Measurements from ENCODE around the gene GSS. TPM values are rescaled to one million over a fixed set of nuclear protein-coding genes. Genes with fewer than 3 reads are reported as not detected.
A peak's percentile ranks its signal among the peaks of the same experiment; 100 is the strongest.

The GSS gene
- total RNA-seq, 4 donors from 2014 or later = 58.0 to 95.6 (median 84.6) TPM

DNA sequence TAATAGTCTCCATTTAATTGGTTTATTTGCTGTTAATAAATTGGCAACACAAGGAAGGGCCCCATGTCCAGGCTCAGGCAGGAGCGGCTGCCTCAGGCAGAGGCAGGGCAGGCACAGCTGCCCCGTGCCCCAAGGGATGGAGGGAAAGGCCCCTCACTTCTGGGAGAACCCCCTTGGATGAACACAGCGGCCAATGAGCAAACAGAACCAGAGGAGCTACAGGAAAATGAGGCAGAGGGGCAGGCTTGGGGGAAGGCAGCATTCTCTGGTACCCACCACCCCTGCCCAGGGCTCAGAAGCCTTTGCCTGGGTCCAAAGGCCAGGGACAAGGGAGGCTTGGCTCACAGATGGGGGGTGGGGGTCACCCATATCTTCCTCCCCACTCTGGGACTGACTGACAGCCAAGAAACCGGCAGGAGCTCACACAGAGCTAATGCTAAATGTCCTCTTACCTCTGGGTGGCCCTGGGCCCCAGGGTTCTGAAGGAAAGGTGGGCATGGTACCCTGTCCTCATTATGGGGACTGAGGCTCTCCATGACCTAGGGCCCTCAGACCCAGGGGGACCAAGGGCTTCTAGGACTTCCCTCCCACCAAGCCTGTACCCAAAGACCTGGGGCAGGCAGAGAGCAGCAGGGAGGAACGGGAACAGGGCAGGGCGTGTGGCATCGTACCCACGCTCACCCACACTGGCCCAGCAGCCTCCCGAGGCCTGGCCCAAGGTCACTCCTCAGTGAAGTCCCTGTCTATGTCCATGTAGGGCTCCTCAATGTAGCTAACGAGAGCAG is 47.0 kb upstream of the GSS start:
- no peaks in the 10 kb centered on the region for H3K9me3 ChIP-seq
- H3K4me3 ChIP-seq = no peak overlapping the region
- TF ChIP-seq CTCF (IDR thresholded peaks at IDR 0.05) = no peak
- H3K27ac ChIP-seq = no peak overlapping the region
- H3K4me1 ChIP-seq = peaks cover 0 to 6% (median 0%) of the 10 kb centered on the region in 4 donors
- DNase-seq = peak in 1 of 3 donors; percentile 34
- H3K36me3 ChIP-seq = peaks cover 0 to 95% (median 0%) of the 10 kb centered on the region in 3 donors
- H3K27me3 ChIP-seq = no peaks in the 10 kb centered on the region

- H3K36me3 ChIP-seq = peaks cover 0 to 87% (median 0%) of the 10 kb centered on the region in 3 donors
- H3K4me3 ChIP-seq = no peak overlapping the region
- H3K27ac ChIP-seq = no peak overlapping the region
- H3K4me1 ChIP-seq = peaks cover 0 to 9% (median 0%) of the 10 kb centered on the region in 4 donors
- H3K9me3 ChIP-seq = no peaks in the 10 kb centered on the region
- peak in 3 of 6 experiments; percentile 41 to 45 (median 41) for TF ChIP-seq CTCF (IDR thresholded peaks at IDR 0.05)
- TF ChIP-seq POLR2A (IDR thresholded peaks at IDR 0.05) = no peak
- no peak for DNase-seq
- no peaks in the 10 kb centered on the region for H3K27me3 ChIP-seq
Observed at GRCh38 chr20:35001596-35002362, 46.2 kb upstream of the GSS start.

- H3K4me3 ChIP-seq = no peak overlapping the region
- no peak for DNase-seq
- peaks cover 0 to 9% (median 0%) of the 10 kb centered on the region in 4 donors for H3K4me1 ChIP-seq
- H3K36me3 ChIP-seq = peaks cover 0 to 85% (median 0%) of the 10 kb centered on the region in 3 donors
- no peaks in the 10 kb centered on the region for H3K9me3 ChIP-seq
- no peak overlapping the region for H3K27ac ChIP-seq
- no peaks in the 10 kb centered on the region for H3K27me3 ChIP-seq
- TF ChIP-seq POLR2A (IDR thresholded peaks at IDR 0.05) = no peak
- TF ChIP-seq CTCF (IDR thresholded peaks at IDR 0.05) = no peak
Observed at GRCh38 chr20:35000922-35001595, 45.5 kb upstream of the GSS start.

GRCh38 chr20:35000311-35000921 is 44.8 kb upstream of the GSS start:
- TF ChIP-seq CTCF (IDR thresholded peaks at IDR 0.05) = no peak
- no peak for TF ChIP-seq POLR2A (IDR thresholded peaks at IDR 0.05)
- Histone ChIP-seq H3K9me3 (no peaks in the 10 kb centered on the region), H3K4me3 (no peak overlapping the region), H3K27me3 (no peaks in the 10 kb centered on the region), H3K27ac (no peak overlapping the region), H3K36me3 (peaks cover 0 to 85% (median 0%) of the 10 kb centered on the region in 3 donors), H3K4me1 (peaks cover 0 to 12% (median 0%) of the 10 kb centered on the region in 4 donors)
- no peak for DNase-seq

DNA sequence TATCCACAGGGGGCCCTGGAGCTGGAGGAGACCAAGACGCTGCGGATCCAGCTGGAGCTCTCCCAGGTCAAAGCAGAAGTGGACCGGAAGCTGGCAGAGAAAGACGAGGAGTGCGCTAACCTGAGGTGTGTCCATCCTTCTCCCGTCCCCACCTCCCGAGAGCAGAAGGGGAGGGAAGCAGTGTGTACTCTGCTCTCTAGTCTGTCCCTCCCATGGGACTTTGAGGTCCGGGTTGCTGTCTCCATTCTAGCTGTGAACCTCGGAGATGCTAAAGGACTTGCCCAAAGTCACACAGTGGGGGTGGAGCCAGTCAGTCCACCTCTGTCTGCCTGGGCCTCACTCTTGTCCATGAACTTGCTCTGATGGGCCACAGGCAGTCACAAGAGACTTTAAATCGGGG is 44.2 kb upstream of the GSS start:
- Histone ChIP-seq H3K4me3 (no peak overlapping the region), H3K9me3 (no peaks in the 10 kb centered on the region), H3K27me3 (no peaks in the 10 kb centered on the region), H3K4me1 (peaks cover 0 to 14% (median 0%) of the 10 kb centered on the region in 4 donors), H3K36me3 (peaks cover 0 to 81% (median 0%) of the 10 kb centered on the region in 3 donors), H3K27ac (no peak overlapping the region)
- no peak for DNase-seq
- TF ChIP-seq POLR2A (IDR thresholded peaks at IDR 0.05) (no peak), CTCF (IDR thresholded peaks at IDR 0.05) (no peak)

Data from Peyer's patch (tissue), 4 donors.